ENCODE data around the gene LMTK2. TPM values are rescaled to one million over a fixed set of nuclear protein-coding genes. Genes with fewer than 3 reads are reported as not detected.

Gene LMTK2
- total RNA-seq, 1 donor from 2014 or later, result 14.3 TPM

DNA sequence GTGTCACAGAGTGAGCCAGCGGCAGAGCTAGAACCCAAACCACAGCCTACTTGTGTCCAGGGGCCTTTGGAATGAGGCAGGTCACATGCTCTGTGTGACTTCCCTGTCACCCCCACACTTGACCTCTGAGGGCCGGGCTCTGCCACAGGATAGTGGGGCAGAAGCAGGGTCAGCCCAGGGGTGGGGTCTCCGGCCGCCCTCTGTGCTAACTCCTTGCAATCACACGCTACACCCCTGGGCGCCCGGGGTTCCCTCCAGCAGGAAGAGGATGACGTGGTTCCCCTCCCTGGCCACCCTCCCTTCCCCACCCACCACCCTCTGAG, 125.6 kb downstream of the LMTK2 start:
- intact Hi-C loops (cut with micrococcal nuclease), result no loop called here

DNA sequence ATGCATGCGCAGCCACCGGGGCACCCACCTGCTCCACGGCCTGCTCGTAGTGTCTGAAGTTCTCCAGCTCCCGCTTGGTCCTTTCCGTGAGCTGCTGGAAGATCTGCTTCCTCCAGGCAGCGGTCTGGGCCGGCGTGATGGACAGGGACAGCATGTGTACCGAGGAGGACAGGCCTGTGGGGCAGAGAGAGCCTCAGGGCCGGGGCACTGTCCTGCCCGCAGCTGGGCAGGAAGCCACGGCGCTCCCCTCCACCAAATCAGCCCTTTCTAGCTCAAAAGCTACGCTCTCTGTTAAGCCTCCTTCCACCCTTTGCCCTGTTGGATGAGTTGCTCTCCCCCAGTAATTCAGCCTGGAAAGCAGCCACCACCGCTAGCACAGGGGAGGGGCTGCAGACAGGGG, 126.1 kb downstream of the LMTK2 start:
- intact Hi-C loops (cut with micrococcal nuclease), result no loop called here

DNA sequence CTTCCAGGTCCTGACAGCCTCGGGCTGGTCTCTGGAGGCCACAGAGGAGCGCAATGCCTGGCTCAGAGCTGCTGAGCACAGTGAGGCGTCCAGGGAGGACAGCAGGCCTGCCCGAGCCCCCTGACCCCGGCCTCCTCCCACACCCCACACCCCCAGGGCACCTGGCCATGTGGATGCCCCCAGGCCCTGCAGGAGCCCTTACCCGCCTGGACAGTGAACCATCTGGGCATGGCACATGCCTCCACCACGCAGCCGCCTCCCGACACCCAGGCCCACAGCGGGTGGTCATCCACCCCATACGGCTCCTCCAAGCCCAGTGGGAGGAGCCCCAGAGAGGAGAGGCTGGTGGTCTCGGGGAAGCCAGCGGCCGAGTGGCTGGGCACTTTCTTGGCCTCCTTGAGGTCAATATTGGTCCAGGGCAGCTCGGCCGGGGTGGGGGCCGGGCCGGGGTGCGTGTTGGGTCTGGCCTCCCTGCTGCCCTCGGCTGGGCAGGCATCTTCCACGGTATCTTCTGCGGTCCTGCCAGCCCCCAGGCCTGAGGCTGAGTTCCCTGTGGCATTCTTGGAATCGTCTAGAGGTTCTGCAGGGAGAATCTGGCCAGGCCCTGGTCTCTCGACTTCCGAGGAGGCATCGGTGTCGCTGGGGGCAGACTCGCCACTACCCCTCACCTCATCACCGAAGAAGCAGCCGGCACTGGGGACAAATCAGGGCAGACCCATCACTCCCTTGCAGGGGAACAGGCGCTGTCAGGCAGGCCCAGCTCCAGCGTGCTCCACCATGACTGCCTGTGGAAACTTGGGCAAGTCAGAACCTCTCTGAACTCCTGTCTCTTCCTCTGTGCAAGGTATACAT, 126.8 kb downstream of the LMTK2 start:
- intact Hi-C loops (cut with micrococcal nuclease), result no loop called here

DNA sequence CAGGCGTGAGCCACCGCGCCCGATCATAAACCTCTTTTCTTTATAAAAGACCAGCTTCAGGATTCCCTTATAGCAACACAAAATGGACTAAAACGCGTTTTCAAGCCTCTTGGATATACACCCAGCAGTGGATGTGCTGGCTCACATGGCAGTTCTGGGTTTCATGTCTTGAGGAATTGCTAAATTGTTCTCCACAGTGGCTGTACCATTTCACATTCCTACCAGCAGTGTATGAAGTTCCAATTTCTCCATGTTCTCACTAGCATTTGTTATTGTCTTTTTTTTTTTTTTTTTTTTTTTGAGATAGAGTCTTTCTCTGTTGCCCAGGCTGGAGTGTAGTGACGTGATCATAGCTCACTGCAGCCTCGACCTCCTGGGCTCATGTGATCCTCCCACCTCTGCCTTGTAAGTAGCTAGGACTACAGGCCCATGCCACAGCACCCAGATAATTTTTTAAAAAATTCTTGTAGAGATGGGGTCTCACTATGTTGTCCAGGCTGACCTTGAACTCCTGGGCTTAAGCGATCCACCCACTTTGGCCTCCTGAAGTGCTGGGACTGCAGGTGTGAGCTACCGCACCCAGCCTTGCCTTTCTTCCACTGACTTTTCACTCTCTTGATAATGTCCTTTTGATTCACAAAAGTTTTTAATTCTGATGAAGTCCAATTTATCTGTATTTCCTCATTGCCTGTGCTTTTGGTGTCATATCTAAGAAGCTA, 127.9 kb downstream of the LMTK2 start:
- intact Hi-C loops (cut with micrococcal nuclease), result no loop called here

DNA sequence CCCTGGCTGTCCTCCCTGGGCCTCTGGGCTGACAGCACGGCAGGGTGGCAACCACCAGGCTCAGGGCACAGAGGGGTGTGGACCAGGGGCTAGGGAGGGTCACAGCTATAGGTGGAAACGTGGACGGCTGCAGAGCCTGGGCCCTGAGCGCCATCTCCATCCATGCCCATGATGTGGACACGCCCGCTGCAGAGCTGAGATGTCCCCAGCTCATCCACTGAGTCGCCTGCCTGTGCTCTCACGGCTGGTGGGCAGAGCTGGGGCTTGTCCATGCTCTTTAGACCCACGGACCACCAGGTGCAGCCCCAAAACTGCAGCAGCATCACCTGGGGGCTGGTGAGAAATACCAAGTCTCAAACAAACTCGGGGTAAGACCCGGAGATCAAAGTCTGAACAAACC, 129.2 kb downstream of the LMTK2 start:
- intact Hi-C loops (cut with micrococcal nuclease), result no loop called here

DNA sequence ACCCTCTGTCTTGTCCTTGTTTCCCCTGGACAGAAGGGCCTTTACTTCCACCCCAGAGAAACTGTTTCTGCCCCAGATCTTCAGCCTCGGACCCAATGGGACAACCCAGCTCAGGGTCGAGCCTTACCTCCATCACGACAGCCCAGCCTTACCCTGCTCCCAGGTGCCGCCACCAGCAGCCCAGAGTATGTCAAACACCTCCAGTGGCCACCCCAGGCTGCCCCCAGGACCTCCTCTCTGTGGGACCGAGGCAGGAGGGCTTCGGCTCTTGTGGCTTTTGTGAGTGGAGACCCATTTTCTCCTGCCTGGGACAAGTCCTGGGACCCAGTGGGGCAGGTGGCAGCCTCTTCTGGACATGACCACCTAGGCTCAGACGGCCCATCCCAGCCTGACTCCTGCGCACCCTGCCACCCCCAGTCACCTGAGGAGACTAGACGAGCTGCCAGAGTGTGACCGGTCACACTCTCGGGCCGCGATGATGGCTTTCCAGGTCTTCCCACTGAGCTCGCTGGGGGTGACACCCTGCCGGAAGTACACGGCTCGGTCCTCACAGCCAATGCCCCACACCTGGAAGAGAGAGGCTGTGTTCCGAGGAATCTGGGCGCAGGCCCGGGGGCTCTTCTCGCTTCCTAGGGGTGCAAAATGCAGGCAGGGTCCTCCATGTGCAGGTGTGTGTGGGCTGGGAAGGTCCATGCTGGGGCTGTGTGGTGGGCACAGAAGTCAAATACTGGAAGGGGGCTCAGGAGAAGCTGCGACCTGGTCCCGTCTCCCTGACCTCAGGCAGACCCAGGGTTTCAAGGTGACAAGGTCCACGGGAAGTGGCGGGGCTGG, 129.9 kb downstream of the LMTK2 start:
- intact Hi-C loops (cut with micrococcal nuclease), result no loop called here

DNA sequence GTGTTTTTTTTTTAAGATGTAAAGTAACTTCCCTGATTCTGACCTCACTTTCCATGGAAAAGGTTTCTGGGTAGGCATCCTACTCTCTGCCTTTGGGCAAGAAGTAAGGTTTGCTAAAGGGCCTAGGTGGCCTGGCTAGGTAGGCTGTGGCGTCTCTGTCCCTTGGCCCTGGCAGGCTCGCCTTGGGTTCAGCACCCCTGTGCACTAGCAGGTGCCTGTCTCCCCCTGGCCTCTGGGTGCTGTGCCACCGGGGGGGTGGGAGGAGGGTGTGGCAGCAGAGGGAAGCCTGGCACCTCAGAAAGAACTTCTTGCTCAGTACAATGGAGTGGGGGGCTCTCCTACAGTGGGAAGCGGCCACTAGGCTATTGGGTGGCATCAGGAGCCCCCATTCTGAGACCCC, 131.4 kb downstream of the LMTK2 start:
- intact Hi-C loops (cut with micrococcal nuclease), result no loop called here

DNA sequence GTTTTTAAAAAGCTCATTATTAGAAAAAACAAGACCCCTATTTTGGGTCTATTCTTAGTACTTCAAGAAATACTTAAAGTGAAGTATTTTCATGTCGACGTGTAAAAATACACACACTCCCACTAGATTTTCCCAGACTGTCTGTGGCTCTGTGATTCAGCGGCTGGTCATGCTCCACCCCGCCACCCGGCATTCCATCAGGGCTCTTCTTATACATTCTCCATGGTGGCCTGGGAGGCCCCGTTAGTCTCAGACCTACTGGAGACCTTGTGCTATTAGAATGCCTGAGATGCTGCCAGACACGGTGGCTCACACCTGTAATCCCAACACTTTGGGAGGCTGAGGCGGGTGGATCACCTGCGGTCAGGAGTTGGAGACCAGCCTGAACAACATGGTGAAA, 132.3 kb downstream of the LMTK2 start:
- intact Hi-C loops (cut with micrococcal nuclease), result no loop called here

DNA sequence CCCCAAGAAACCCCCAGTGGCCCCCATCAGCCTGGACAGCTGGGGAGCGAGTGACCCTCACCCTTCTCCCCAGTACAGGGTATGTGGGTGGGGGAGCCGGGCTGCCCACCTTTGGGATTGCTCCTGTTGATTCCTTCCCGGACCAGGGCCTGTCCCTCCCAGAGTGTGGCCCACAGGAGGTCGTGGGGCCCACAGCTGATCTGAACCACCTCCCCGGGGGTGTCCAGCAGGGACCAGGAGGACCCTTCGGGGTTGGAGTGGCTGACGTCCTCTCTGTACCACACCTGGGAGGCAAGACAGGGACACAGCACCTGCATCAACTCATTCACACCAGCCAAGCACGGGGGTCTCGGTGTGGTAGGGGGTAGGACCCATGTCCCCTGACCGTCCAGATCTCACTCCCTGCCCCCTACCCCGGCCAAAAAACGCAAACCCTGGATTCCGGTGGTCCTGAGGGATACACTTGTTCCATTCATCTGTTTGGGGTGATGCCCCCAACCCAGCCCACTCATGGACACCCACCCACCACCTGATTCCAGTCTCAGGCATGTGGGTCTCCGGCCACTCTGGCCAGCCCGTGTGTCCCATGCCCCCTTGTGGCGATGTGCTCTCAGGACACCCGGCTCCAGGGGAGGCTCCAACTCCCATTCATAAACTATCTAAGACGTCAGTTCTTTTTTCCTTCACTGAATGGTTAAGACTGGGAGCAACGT, 134.5 kb downstream of the LMTK2 start:
- intact Hi-C loops (cut with micrococcal nuclease), result no loop called here

DNA sequence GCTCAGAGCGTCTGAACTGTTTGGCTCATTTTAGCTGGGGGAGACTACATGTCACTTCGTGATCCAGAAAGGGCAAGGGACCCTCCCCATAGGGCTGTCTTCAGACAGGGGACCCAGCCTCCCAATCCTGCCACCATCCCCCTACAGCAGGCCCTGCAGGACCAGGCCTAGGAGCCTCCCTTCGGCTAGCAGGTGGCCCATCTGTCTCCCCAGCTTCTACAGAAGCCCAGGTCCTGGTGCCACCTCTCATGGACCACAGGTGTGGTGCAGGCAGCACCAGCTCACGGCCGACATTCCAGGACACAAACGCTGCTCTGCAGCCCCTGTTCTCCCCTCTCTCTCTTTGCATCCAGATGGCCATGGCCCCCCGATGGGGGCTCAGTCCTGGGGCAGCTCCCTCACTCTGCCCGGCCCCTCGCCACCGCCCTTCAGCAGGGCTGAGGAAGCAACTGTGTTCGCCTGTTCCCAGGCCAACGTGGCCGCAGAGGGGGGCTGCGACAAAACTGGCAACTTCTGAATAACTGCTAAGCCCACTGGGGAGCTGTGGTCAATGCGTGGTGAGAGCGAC, 135.1 kb downstream of the LMTK2 start:
- intact Hi-C loops (cut with micrococcal nuclease), result no loop called here

DNA sequence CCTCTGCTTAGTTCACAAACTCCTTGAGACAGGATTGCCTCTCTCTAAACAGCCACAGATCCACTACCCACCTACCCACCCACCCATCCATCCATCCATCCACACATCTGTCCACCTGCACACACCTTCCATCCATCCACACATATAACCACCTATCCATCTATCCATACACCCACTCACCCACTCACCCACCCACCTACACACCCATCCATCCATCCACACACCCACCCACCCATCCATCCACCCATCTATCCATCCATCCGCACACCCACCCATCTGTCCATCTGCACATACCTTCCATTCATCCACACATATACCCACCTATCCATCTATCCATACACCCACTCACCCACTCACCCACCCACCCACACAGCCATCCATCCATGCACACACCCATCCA, 135.7 kb downstream of the LMTK2 start:
- intact Hi-C loops (cut with micrococcal nuclease), result no loop called here

DNA sequence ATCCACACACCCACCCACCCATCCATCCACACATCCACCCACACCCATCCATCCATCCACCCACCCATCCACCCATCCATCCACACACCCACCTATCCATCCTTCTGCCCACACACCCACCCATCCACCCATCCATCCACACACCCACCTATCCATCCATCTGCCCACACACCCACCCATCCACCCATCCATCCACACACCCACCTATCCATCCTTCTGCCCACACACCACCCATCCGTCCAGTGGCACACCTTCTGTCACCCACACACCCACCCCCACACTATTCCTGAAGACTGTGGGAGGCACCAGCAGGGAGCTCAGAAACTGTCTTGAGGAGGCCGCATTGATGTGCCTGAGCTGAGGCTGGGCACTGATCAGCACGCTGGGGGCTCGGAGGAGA, 136.3 kb downstream of the LMTK2 start:
- intact Hi-C loops (cut with micrococcal nuclease), result no loop called here

DNA sequence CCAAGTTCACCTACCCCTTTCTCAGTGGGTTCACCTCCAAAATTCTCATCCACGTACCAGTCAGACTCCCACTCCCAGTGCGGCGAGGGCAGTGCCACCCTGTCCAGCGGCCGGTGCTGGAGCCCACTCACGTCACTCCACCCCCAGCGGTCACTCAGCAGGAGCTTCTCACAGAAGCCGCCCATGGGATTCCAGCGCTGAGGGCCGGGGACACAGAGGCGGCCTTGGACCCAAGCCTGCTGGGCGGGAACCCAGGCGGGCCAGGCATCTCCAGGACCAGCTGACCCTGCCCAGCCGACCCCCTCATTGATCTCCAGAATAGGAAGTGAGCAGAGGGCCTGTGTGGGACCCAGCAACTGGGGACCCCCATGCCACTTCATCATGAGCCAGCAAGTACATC, 138.2 kb downstream of the LMTK2 start:
- intact Hi-C loops (cut with micrococcal nuclease), result no loop called here

DNA sequence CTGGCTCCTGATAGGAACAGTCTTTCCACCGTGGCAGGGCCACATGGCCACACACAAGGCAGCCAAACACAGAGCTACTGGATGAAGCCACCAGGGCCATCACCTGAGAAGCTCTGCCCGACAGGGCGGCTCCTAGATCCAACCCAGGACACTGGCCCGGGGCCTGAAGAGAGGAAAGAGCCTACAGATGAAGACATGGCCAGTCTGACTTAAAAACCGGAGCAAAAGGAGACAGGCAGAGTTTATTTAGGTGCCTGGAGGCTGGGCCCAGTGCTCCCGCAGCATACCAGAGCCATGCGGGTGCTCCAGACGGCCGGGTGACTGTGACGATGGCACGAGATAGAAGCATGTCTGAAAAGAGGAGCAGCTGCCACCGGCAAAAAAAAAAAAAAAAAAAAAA, 141.5 kb downstream of the LMTK2 start:
- intact Hi-C loops (cut with micrococcal nuclease), result no loop called here

DNA sequence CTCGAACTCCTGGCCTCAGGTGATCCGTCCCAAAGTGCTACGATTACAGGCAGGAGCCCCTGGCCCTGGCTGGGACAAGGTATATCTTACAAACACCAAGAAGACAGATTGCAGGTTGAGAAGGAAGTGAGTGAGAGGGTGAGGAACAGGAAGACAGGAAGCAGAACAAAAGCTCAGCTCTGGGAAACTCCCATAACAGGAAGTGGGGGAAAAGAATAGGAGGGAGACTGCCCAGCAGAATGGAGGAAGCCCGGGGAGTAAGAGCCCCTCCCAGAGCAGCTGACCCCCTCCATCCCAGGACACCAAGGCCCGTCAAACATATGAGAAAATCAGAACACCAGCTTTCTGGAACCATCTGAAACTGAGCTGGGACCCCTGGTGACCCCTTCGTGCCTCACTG, 142.4 kb downstream of the LMTK2 start:
- intact Hi-C loops (cut with micrococcal nuclease), result no loop called here

DNA sequence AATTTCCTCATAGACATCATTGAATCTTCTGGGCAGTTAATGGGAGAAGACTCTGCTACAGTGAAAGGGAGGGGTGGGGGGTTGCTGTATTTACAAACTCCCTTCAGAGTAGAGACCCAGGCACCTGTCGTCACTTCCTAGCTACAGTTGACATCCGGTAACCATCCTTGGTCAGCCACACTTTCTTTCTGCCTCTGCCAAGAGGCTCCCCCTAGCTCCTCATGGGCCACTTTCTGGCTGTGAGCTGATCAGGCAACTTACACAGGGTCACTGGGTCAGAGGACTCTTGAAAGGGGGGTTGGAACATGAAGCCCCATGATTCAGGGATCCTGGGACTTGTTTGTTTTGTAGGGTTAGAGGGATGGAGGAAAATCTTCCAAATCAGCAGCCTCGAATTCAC, 144.1 kb downstream of the LMTK2 start:
- intact Hi-C loops (cut with micrococcal nuclease), result loop anchor here (1.0 to 10.0 kb wide), 6 partner anchors 48 to 1136 kb away; partner anchors contain the start of genes ARPC1A, ASNS, BAIAP2L1 and LMTK2

DNA sequence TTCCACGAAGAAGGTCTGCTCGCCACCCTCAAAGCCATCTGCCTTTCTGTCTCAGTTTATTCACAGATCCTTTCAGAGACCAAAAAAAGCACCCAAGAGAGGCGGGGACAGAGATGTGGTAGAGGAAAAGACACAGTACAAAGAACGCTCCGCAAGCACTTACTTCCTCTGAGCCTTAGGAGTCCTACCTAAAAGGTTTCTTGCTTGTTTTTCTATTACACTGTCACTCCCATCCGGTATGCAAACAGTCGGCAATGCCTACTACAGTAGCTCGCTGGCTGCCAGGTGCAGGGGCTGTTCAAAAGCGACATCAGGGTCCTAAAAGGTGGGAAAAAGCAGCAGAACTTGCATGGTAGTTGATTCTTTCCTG, 144.6 kb downstream of the LMTK2 start:
- intact Hi-C loops (cut with micrococcal nuclease), result loop anchor here (1.0 to 10.0 kb wide), 6 partner anchors 49 to 1136 kb away; partner anchors contain the start of genes ARPC1A, ASNS, BAIAP2L1 and LMTK2

DNA sequence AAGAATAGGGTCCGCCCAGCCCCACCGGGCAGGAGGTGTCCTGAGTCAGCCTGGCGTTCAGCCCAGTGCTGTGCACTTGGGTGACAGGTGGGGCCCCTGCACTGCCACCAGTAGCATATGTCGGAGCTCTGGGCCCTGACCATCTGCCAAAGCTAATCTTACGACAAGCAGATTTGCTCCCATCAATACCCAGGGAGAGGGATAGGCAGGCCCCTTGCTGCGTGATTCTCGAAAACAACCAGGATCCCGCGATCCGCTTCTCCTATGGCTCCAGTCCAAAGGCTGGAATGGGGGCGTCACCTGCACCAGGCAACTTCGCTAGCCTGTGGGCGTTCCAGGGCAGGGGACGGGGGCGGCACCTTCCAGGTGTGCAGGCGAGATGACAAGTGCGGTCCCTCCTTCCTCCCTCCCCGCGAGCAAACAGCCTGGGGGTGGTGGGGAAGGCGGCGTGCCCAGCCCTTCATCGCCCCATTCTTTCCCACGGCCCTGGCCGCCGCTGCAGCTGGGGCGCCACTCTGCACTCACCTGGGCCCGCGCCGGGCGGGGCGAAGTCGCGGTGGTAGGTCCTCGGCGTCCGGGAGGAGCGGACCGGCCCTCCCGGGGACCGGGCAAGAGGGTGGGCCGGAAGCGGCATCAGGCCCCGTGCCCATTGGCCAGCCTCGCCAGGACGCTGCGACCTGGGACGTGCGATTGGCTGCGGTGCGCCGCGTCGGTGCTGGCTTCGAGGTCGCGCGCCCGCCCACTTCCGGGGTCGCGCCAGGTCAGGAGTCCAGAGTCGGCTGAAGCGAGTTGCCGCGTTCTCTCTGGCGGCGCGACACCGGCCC, 145.2 kb downstream of the LMTK2 start, which contains the start of gene TECPR1:
Gene TECPR1 (minus strand): TSS at position 632 of the 824 bp plus-strand sequence. CDS start 6,086 bp downstream, outside the sequence.
- intact Hi-C loops (cut with micrococcal nuclease), result loop anchor here (1.0 to 10.0 kb wide), 7 partner anchors 29 to 1137 kb away; partner anchors contain the start of genes ARPC1A, ASNS, BAIAP2L1 and BRI3

DNA sequence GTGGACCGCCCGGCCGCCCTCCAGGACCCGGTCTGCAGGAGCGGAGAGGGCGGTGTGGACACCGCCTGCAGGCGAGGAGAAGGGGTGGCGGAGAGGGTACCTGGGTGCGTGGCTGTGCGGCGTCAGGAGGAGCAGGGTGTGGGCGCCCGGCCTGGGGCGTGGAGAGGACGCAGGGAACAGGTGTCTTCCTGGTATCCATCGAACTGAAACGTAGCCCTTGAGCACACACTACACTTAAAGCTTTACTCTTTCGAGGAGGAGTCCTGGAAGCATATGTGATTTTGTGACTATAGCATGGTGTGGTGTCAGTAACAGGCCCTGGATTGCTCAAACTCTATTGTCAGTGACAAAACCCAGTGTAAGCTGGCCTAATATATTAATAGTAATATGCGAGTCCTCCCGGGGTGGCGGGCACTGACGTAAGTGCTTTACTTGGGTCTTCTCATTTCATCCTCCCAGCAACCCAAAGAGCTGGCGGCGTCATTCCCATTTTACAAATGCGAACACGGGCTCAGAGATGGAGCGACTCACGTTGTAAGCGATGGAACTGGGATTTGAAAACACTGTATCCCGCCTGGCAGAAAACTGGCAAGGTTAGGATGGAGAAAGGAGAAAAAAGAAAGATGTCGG, 145.9 kb downstream of the LMTK2 start:
- intact Hi-C loops (cut with micrococcal nuclease), result loop anchor here (1.0 to 10.0 kb wide), 3 partner anchors 29 to 1138 kb away; partner anchors contain the start of genes ARPC1A, BRI3 and SDHAF3
